HL-60 (cell line): Measurements from ENCODE around the gene CREB5.

Experiments used
- DNase-seq, 2 experiments: peaks; one replicate each; pipeline ENCODE4 v3.0.0-alpha.2; 2010 to 2020; ENCODE audit warnings: low read depth in 1 of 2, low spot score in 1 of 2
- H3K27ac ChIP-seq: fragments of 250-450 bp; sonication (Bioruptor Pico); replicated peaks from 2 replicates; pipeline ENCODE4 v1.5.1; 2020; ENCODE audit warnings: mild to moderate bottlenecking, moderate library complexity
- H3K27me3 ChIP-seq: fragments of 250-450 bp; sonication (Bioruptor Pico); 2 replicates; pipeline ENCODE4 v1.5.1; 2021; ENCODE audit warnings: mild to moderate bottlenecking, moderate library complexity; ENCODE audit not compliant: insufficient read depth, poor library complexity, severe bottlenecking
- H3K4me3 ChIP-seq: replicated peaks from 2 replicates; pipeline ENCODE4 v1.5.1; 2011; ENCODE audit warnings: mild to moderate bottlenecking, control low read depth, low read length; ENCODE audit not compliant: insufficient read depth
- CTCF ChIP-seq: IDR thresholded peaks from one replicate; pipeline ENCODE4 v1.5.1; 2011; ENCODE audit warnings: low read length, control low read depth, inconsistent platforms; ENCODE audit not compliant: insufficient read depth
- GABPA ChIP-seq: IDR thresholded peaks from 2 replicates; pipeline ENCODE4 v1.6.1; 2012; ENCODE audit warnings: low read depth
- POLR2AphosphoS5 ChIP-seq: IDR thresholded peaks from 2 replicates; pipeline ENCODE4 v1.6.1; 2012; ENCODE audit warnings: low read depth
- SPI1 ChIP-seq: IDR thresholded peaks from 2 replicates; pipeline ENCODE4 v1.6.1; 2012; ENCODE audit warnings: low read depth, mild to moderate bottlenecking, borderline replicate concordance
- TF ChIP-seq, protein P1 (sequence below): IDR thresholded peaks from 2 replicates; pipeline ENCODE4 v1.6.1; 2012; ENCODE audit warnings: low read depth; ENCODE audit not compliant: insufficient replicate concordance

Gene CREB5

GRCh38 chr7:28755255-28755654 is 342.9 kb downstream of the CREB5 start:
- Histone ChIP-seq H3K27me3 (no peaks in the 10 kb centered on the region), H3K4me3 (no peak overlapping the region), H3K27ac (no peak overlapping the region)
- TF ChIP-seq POLR2AphosphoS5 (no peak), CTCF (no peak), GABPA (no peak), SPI1 (no peak)
- TF ChIP-seq, protein P1, sequence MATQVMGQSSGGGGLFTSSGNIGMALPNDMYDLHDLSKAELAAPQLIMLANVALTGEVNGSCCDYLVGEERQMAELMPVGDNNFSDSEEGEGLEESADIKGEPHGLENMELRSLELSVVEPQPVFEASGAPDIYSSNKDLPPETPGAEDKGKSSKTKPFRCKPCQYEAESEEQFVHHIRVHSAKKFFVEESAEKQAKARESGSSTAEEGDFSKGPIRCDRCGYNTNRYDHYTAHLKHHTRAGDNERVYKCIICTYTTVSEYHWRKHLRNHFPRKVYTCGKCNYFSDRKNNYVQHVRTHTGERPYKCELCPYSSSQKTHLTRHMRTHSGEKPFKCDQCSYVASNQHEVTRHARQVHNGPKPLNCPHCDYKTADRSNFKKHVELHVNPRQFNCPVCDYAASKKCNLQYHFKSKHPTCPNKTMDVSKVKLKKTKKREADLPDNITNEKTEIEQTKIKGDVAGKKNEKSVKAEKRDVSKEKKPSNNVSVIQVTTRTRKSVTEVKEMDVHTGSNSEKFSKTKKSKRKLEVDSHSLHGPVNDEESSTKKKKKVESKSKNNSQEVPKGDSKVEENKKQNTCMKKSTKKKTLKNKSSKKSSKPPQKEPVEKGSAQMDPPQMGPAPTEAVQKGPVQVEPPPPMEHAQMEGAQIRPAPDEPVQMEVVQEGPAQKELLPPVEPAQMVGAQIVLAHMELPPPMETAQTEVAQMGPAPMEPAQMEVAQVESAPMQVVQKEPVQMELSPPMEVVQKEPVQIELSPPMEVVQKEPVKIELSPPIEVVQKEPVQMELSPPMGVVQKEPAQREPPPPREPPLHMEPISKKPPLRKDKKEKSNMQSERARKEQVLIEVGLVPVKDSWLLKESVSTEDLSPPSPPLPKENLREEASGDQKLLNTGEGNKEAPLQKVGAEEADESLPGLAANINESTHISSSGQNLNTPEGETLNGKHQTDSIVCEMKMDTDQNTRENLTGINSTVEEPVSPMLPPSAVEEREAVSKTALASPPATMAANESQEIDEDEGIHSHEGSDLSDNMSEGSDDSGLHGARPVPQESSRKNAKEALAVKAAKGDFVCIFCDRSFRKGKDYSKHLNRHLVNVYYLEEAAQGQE, result no peak
- DNase-seq, result no peak

DNA sequence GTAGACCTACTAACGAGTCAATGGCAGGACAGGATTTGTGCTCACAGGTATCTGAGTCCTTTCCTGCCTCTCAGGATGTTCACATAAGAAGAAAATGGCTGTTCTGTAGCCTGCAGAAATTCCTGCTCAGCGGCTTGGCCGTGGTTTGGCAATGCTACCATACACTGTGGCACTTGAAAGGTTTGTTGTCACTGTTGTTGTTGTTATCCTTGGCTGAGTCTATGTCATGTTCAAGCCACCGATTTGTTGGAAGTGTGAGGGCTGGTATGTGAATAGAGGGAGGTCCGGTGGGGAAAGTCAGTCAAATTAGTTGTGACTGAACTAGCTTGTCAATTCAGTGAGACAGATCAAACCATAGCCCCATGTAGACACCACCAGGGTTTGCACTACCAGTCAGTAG is 345.9 kb downstream of the CREB5 start:
- DNase-seq, result no peak
- no peak for TF ChIP-seq SPI1
- H3K27ac ChIP-seq, result no peak overlapping the region
- no peak overlapping the region for H3K4me3 ChIP-seq
- H3K27me3 ChIP-seq, result no peaks in the 10 kb centered on the region

GRCh38 chr7:28759475-28759971 is 347.2 kb downstream of the CREB5 start:
- no peak for DNase-seq
- TF ChIP-seq CTCF (no peak), SPI1 (no peak), POLR2AphosphoS5 (no peak), GABPA (no peak)
- TF ChIP-seq, protein P1, result no peak
- Histone ChIP-seq H3K27me3 (no peaks in the 10 kb centered on the region), H3K4me3 (no peak overlapping the region), H3K27ac (no peak overlapping the region)

- H3K27ac ChIP-seq, result no peak overlapping the region
- DNase-seq, result no peak
- TF ChIP-seq POLR2AphosphoS5 (no peak), CTCF (no peak), SPI1 (no peak), GABPA (no peak)
- TF ChIP-seq, protein P1, result no peak
- H3K4me3 ChIP-seq, result no peak overlapping the region
- peaks cover 2% of the 10 kb centered on the region for H3K27me3 ChIP-seq
Observed at GRCh38 chr7:28761505-28761904, 349.2 kb downstream of the CREB5 start.
